ENCODE data around the gene AIPL1.

- TF ChIP-seq CTCF (conservative IDR thresholded peaks at IDR 0.05; ENCODE audit: low read length) (no peak), EZH2phosphoT487 (IDR thresholded peaks at IDR 0.05; ENCODE audit: borderline replicate concordance) (no peak)
Measured at GRCh38 chr17:6460531-6461161, 25.7 kb upstream of the AIPL1 start.
